Measurements from ENCODE around the gene UQCRQ. TPM values are rescaled to one million over a fixed set of nuclear protein-coding genes. Genes with fewer than 3 reads are reported as not detected.

The UQCRQ gene
- total and polyA plus RNA-seq, 11 donors = 539 to 2,165 (median 1,454) TPM

- H3K4me1 ChIP-seq = peaks cover 0 to 50% (median 26%) of the 10 kb centered on the region in 12 donors
- peak overlapping the region in 4 of 12 donors; percentile 18 to 87 (median 45) for H3K27ac ChIP-seq
- TF ChIP-seq CTCF (IDR thresholded peaks at IDR 0.05) (no peak), POLR2A (IDR thresholded peaks at IDR 0.05) (no peak)
- DNase-seq = no peak
- intact Hi-C loops (cut with DNase I) = no loop called here
- no peak overlapping the region for H3K4me3 ChIP-seq
- WGBS, 4 donors = 58 to 70% (median 66%) methylated on average over 2 of the region's 2 CpGs
- ATAC-seq = no peak
- no peaks in the 10 kb centered on the region for H3K9me3 ChIP-seq
- no peaks in the 10 kb centered on the region for H3K27me3 ChIP-seq
- peaks cover 0 to 60% (median 54%) of the 10 kb centered on the region in 9 donors for H3K36me3 ChIP-seq
Observed at GRCh38 chr5:132870801-132871200, 4.4 kb downstream of the UQCRQ start.

GRCh38 chr5:132871459-132872284 is 5.2 kb downstream of the UQCRQ start:
- intact Hi-C loops (cut with DNase I) = no loop called here
- WGBS, 4 donors = 73 to 80% (median 78%) methylated on average over 5 of the region's 5 CpGs
- DNase-seq = no peak
- H3K36me3 ChIP-seq = peaks cover 0 to 69% (median 54%) of the 10 kb centered on the region in 9 donors
- peaks cover 0 to 56% (median 26%) of the 10 kb centered on the region in 12 donors for H3K4me1 ChIP-seq
- no peaks in the 10 kb centered on the region for H3K27me3 ChIP-seq
- peak overlapping the region in 8 of 12 donors; percentile 4 to 87 (median 62) for H3K27ac ChIP-seq
- no peak for TF ChIP-seq CTCF (IDR thresholded peaks at IDR 0.05)
- TF ChIP-seq POLR2A (IDR thresholded peaks at IDR 0.05) = no peak
- ATAC-seq = peak; percentile 8 to 68 (median 36)
- no peak overlapping the region for H3K4me3 ChIP-seq
- H3K9me3 ChIP-seq = no peaks in the 10 kb centered on the region

- peaks cover 0 to 57% (median 24%) of the 10 kb centered on the region in 12 donors for H3K4me1 ChIP-seq
- ATAC-seq (peak in 1 of 4 donors; percentile 2), DNase-seq (no peak)
- H3K27me3 ChIP-seq = no peaks in the 10 kb centered on the region
- 75 to 92% (median 83%) methylated on average over 1 of the region's 1 CpG for WGBS, 4 donors
- H3K27ac ChIP-seq = peak overlapping the region in 10 of 12 donors; percentile 1 to 87 (median 56)
- H3K9me3 ChIP-seq = no peaks in the 10 kb centered on the region
- no peak for TF ChIP-seq CTCF (IDR thresholded peaks at IDR 0.05)
- intact Hi-C loops (cut with DNase I) = no loop called here
- no peak overlapping the region for H3K4me3 ChIP-seq
- peaks cover 0 to 74% (median 60%) of the 10 kb centered on the region in 9 donors for H3K36me3 ChIP-seq
Observed at GRCh38 chr5:132872788-132873118, 6.3 kb downstream of the UQCRQ start.

GRCh38 chr5:132873119-132873929 is 6.9 kb downstream of the UQCRQ start, which contains the start of gene LEAP2:
LEAP2 (plus strand) TSS chr5:132873668; CDS start chr5:132873695, 27 bp downstream.
- WGBS, 4 donors = 47 to 55% (median 50%) methylated on average over 6 of the region's 6 CpGs
- H3K9me3 ChIP-seq = no peaks in the 10 kb centered on the region
- peak within 1 kb of the TSS in 11 of 12 donors; percentile 1 to 87 (median 54) for H3K27ac ChIP-seq
- H3K4me1 ChIP-seq = peaks cover 0 to 56% (median 27%) of the 10 kb centered on the region in 12 donors
- ATAC-seq = peak; percentile 26 to 73 (median 36)
- intact Hi-C loops (cut with DNase I) = no loop called here
- H3K4me3 ChIP-seq = no peak within 1 kb of the TSS
- no peaks in the 10 kb centered on the region for H3K27me3 ChIP-seq
- no peak for TF ChIP-seq POLR2A (IDR thresholded peaks at IDR 0.05)
- no peak for TF ChIP-seq CTCF (IDR thresholded peaks at IDR 0.05)
- peaks cover 0 to 74% (median 59%) of the 10 kb centered on the region in 9 donors for H3K36me3 ChIP-seq
- peak in 1 of 5 donors; percentile 13 for DNase-seq

Data from heart left ventricle (tissue), 16 donors.